Keratinocyte (primary cell): Measurements from ENCODE around the gene ADAMTS17.

Experiments
- CTCF ChIP-seq, 3 experiments: IDR thresholded peaks in 1 of 3; conservative IDR thresholded peaks in 1 of 3; optimal IDR thresholded peaks in 1 of 3; 2 replicates in 2 of 3; 3 replicates in 1 of 3; pipeline versions ENCODE3 to v1.5.1; 2011; ENCODE audit warnings: low read length in 3 of 3, mild to moderate bottlenecking in 3 of 3, moderate library complexity in 2 of 3, control low read depth in 1 of 3, inconsistent platforms in 1 of 3; ENCODE audit not compliant: insufficient read depth in 2 of 3; ENCODE audit errors: extremely low read depth in 1 of 3
- EZH2 ChIP-seq: IDR thresholded peaks from one replicate; pipeline ENCODE4 v1.6.1; 2012; ENCODE audit warnings: inconsistent platforms, mild to moderate bottlenecking, low read length, moderate library complexity

DNA sequence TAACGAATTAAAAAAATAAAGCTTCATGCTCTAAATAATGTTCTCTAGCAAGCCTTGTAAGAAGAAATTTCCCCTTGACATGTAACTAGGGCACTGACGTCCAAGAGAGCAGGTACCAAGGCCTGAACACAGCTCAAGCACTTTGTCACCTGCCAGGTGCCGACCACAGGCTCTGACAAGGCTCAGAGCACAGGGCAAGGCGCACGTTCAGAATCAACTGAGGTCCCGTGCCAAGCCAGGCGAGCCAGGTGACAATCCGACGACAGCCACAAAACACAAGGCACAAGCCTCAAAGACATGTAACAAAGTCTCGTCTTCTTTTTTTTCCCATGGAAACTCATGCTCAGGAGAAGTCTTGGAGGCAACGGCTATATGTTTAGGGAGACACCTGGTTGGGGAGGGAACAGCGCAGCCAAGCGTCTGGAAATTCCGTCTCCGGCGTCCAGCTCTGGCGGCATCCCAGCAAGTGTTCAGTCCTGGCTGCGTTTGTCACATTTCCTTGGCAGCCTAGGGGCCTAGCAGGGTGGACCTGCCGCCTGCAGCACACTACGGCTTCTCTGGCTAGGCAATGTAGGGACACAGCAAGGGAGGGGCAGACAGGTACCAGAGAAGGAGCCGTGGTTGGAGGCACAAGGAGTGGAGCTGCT lies 76.7 kb downstream of the ADAMTS17 start:
- TF ChIP-seq CTCF (optimal IDR thresholded peaks at IDR 0.05 in 1 of 3, IDR thresholded peaks at IDR 0.05 in 1 of 3, conservative IDR thresholded peaks at IDR 0.05 in 1 of 3; ENCODE audit: extremely low read depth in 1 of 3, insufficient read depth in 2 of 3, low read length in 3 of 3) (no peak), EZH2 (no peak)
